ENCODE measurements around the gene SIT1.

Gene SIT1

GRCh38 chr9:35603986-35604577, 46.6 kb downstream of the SIT1 start:
- peak; percentile 95 for DNase-seq

- no peak for DNase-seq
Observed at GRCh38 chr9:35603506-35603985, 47.2 kb downstream of the SIT1 start.

GRCh38 chr9:35599763-35600604, 50.7 kb downstream of the SIT1 start:
- no peak for DNase-seq

All from NCI-H2171 treated with DMSO at 0.1 percent for 48 hours (cell line).